Nephron (organoid): Measurements from ENCODE around the gene CD19.
"Not testable (repeated sequence)": the region's sequence is repeated elsewhere in the genome, so short reads cannot be mapped to it uniquely, and the experiment has no call there.

ENCODE experiments used
- H3K27ac Mint-ChIP-seq, 3 experiments: 2 replicates each; pipeline ENCODE4 v1.8.0; 2020; ENCODE audit warnings: mixed read lengths in 3 of 3, mild to moderate bottlenecking in 2 of 3, moderate library complexity in 1 of 3
- H3K27me3 Mint-ChIP-seq: 2 replicates; pipeline ENCODE4 v1.8.0; 2021; ENCODE audit warnings: low read depth, mild to moderate bottlenecking, moderate library complexity, mixed read lengths
- H3K36me3 Mint-ChIP-seq: 2 replicates; pipeline ENCODE4 v1.8.0; 2020; ENCODE audit warnings: low read depth, mixed read lengths
- H3K4me1 Mint-ChIP-seq: 2 replicates; pipeline ENCODE4 v1.8.0; 2020; ENCODE audit warnings: mixed read lengths
- H3K4me3 Mint-ChIP-seq, 3 experiments: 2 replicates each; pipeline ENCODE4 v1.8.0; 2020; ENCODE audit warnings: mild to moderate bottlenecking in 3 of 3, mixed read lengths in 3 of 3, moderate library complexity in 2 of 3
- H3K9me3 Mint-ChIP-seq: 2 replicates; pipeline ENCODE4 v1.8.0; 2020; ENCODE audit warnings: mixed read lengths
- CTCF ChIP-seq, 3 experiments: fragments of 200-600 bp; sonication (generic); IDR thresholded peaks; one replicate each; pipeline ENCODE4 v1.5.0; 2021; ENCODE audit warnings: antibody characterized with exemption in 3 of 3; ENCODE audit not compliant: unreplicated experiment in 3 of 3

CD19 gene

DNA sequence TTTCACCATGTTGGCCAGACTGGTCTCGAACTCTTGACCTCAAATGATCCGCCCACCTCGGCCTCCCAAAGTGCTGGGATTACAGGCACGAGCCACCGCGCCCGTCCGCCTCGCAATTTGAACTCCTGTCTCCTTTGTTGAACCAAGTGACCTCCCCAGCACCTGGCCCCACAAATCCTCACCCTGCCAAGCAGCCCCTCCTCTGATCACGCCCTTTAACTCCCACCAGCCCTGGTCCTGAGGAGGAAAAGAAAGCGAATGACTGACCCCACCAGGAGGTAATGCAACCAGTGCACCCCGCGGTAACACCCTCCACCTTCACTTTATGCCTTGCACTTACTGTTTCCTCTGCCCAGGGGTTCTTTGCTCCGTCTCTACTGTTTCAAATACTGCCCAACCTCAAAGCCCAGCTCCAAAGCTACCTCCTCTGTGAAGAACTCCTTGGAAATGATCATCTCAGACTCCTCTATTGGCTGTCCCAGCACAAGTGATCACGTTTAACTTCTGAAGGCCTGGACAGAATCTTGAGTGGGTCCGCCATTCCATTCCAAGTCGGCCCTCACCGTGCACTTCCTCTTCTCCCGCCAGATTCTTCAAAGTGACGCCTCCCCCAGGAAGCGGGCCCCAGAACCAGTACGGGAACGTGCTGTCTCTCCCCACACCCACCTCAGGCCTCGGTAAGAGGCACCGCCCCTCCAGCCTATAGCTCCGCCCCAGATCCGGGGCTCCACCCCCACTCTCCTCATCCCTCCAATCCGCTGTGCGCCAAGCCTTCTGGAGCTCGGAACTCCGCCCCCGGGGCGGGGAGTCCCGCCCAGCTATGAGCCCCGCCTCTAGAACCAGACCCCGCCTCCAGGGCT is 4.4 kb downstream of the CD19 start:
- Mint-ChIP-seq H3K36me3 (no peaks in the 10 kb centered on the region), H3K4me1 (no peaks in the 10 kb centered on the region)
- TF ChIP-seq CTCF (IDR thresholded peaks at IDR 0.05; ENCODE audit: unreplicated experiment in 3 of 3), result no peak

DNA sequence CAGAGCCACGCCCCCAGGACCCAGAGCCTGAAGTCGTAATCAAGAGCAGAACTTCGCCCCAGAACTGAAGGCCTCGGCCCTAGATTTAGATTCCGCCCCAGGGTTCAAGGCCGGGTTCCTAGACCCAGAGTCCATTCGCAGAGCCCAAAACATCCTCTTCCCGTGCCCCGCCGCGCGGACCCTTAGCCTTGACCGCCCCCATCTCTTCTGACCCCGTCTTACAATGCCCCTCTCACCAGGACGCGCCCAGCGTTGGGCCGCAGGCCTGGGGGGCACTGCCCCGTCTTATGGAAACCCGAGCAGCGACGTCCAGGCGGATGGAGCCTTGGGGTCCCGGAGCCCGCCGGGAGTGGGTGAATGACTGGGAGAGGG is 5.0 kb downstream of the CD19 start:
- no peak overlapping the region for H3K27ac Mint-ChIP-seq
- TF ChIP-seq CTCF (IDR thresholded peaks at IDR 0.05; ENCODE audit: unreplicated experiment in 3 of 3), result no peak
- no peak overlapping the region for H3K4me3 Mint-ChIP-seq
- H3K27me3 Mint-ChIP-seq, result peaks cover 8% of the 10 kb centered on the region
- H3K9me3 Mint-ChIP-seq, result no peaks in the 10 kb centered on the region
- H3K4me1 Mint-ChIP-seq, result no peaks in the 10 kb centered on the region
- no peaks in the 10 kb centered on the region for H3K36me3 Mint-ChIP-seq

More for the DNA sequence above, 4.4 kb downstream of the CD19 start:
- Mint-ChIP-seq H3K27me3 (peaks cover 8% of the 10 kb centered on the region), H3K9me3 (no peaks in the 10 kb centered on the region), H3K4me3 (no peak overlapping the region), H3K27ac (no peak overlapping the region)

- Mint-ChIP-seq H3K27ac (no peak overlapping the region), H3K4me1 (no peaks in the 10 kb centered on the region), H3K4me3 (no peak overlapping the region), H3K27me3 (peaks cover 8% of the 10 kb centered on the region), H3K9me3 (no peaks in the 10 kb centered on the region), H3K36me3 (no peaks in the 10 kb centered on the region)
- no peak for TF ChIP-seq CTCF (IDR thresholded peaks at IDR 0.05; ENCODE audit: unreplicated experiment in 3 of 3)
These were observed 5.6 kb downstream of the CD19 start for GRCh38 chr16:28937222-28937876.

DNA sequence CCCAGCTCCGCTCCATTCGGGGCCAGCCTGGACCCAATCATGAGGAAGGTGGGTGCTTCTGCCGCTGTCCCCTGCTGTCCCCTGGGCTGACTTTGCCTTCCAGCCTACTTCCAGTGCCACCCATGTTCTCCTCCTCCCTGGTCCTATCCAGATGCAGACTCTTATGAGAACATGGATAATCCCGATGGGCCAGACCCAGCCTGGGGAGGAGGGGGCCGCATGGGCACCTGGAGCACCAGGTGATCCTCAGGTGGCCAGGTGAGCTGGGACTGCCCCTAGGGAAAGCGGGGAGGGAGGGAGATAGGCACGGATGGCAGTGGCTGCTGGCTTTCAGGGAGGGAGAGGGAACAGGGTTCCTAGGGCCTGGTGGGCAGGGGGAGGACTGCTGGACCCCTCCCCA is 7.0 kb downstream of the CD19 start:
- no peaks in the 10 kb centered on the region for H3K36me3 Mint-ChIP-seq
- TF ChIP-seq CTCF (IDR thresholded peaks at IDR 0.05; ENCODE audit: unreplicated experiment in 3 of 3), result no peak
- H3K27me3 Mint-ChIP-seq, result peaks cover under 1% of the 10 kb centered on the region
- no peak overlapping the region for H3K27ac Mint-ChIP-seq
- H3K4me3 Mint-ChIP-seq, result no peak overlapping the region
- peaks cover 7% of the 10 kb centered on the region for H3K4me1 Mint-ChIP-seq
- no peaks in the 10 kb centered on the region for H3K9me3 Mint-ChIP-seq

GRCh38 chr16:28939825-28940224 is 8.1 kb downstream of the CD19 start:
- peaks cover 11% of the 10 kb centered on the region for H3K4me1 Mint-ChIP-seq
- not testable (repeated sequence) for H3K36me3 Mint-ChIP-seq, H3K4me3 Mint-ChIP-seq, H3K9me3 Mint-ChIP-seq, H3K27me3 Mint-ChIP-seq, H3K27ac Mint-ChIP-seq

DNA sequence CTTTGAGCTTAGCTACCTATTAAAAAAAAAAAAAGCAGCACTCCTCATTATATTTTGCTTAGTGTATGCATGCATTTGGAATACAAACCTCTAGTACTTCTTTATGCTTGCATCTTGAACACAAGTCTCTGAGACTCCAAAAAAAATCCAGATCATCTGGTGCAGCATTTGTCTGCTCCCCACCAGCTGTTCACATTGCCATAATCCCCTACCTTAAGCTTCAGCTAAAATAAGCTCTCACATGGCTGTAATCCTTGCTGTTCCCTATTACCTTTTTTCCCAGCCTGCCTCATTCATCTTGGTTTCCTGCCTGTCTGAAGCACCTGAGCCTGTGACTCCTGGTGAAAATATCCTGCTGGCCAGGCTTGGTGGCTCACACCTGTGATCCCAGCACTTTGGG is 11.5 kb downstream of the CD19 start:
- TF ChIP-seq CTCF (IDR thresholded peaks at IDR 0.05; ENCODE audit: unreplicated experiment in 3 of 3), result no peak
- Mint-ChIP-seq H3K4me1 (peaks cover 17% of the 10 kb centered on the region), H3K27me3 (peaks cover 12% of the 10 kb centered on the region), H3K27ac (peak overlapping the region in 2 of 3 experiments; percentile 49 to 79), H3K9me3 (no peaks in the 10 kb centered on the region), H3K36me3 (no peaks in the 10 kb centered on the region), H3K4me3 (no peak overlapping the region)
